ENCODE results near the gene CEND1. TPM values are rescaled to one million over a fixed set of nuclear protein-coding genes. Genes with fewer than 3 reads are reported as not detected.

Gene CEND1
- total and polyA plus RNA-seq, 2 of the 13 experiments (the other 11 are each of a cell fraction or from before 2014, with no cell fraction given), result not detected

DNA sequence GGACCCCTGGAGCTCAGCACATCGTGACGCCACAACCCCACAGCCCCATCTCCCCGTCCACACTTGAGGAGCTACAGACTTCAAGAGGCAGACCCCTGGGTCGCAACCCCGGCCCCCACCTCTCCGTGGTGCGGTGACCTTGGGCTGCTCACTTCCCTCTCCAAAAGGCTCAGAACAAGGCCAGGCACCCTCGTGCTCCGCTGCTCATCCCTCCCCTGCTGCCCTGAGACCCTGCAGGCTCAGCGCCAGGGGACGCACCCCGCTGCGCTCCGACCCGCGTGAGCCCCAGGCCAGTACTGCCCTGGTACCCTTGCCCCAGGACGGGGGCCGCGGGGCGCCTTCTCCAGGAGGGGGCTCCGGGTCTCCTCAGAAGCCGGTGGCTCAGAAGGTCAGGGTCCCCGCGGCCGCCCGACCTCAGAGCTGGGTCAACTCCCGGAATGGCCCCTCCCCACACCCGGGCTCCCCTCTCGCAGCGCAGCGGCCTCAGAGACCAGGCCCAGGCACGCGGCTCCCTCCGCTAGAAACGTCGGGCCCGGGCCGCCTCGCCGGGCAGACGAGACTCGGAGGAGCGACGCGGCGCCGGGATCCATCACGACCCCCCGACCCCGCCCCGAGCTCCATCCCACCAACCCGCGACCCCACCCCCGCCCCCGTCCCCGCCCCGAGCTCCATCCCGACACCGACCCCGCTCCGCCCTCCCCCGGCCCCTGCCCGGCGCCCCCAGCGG lies 13.2 kb downstream of the CEND1 start:
- Histone ChIP-seq H3K27me3 (ENCODE audit: control insufficient read depth in 1 of 2, insufficient read depth in 2 of 2, low read length in 2 of 2) (no peaks in the 10 kb centered on the region), H3K4me2 (ENCODE audit: low read depth, low read length) (peak overlapping the region; percentile 98), H3K9me3 (ENCODE audit: low read length) (no peaks in the 10 kb centered on the region), H3K79me2 (ENCODE audit: insufficient read depth, low read length) (peaks cover 32% of the 10 kb centered on the region), H4K20me1 (ENCODE audit: insufficient read depth, low read length) (peaks cover 6% of the 10 kb centered on the region), H3K36me3 (replicated peaks in 1 of 2; ENCODE audit: control insufficient read depth in 1 of 2, insufficient read depth in 2 of 2, low read length in 2 of 2) (peaks cover 11 to 28% of the 10 kb centered on the region in 2 experiments; a peak in 4 of 5 replicates), H3K27ac (ENCODE audit: extremely low read length, insufficient read depth, low read length) (peak overlapping the region; percentile 75), H3K4me3 (replicated peaks in 1 of 3; ENCODE audit: insufficient read depth in 1 of 3, low read depth in 2 of 3, low read length in 3 of 3) (peak overlapping the region; percentile 87 to 92 (median 90)), H2AFZ (ENCODE audit: low read length) (no peak overlapping the region), H3K4me1 (ENCODE audit: insufficient read depth, low read length) (peaks cover 41% of the 10 kb centered on the region), H3K9ac (ENCODE audit: insufficient read depth, low read depth, low read length) (peak overlapping the region; percentile 78)
- in situ Hi-C loops (cut with HindIII; ENCODE audit: extremely low pct_ligation_motif_present, low pct_unique_long_range_greater_than_20kb) (no loop called here), intact Hi-C loops (cut with micrococcal nuclease; ENCODE audit: unreplicated experiment) (loop anchor here (2.0 kb wide), 1 partner anchor 72 kb away; no protein-coding TSS in a partner anchor)
- FAIRE-seq (no peak), DNase-seq (ENCODE audit: low spot score) (no peak), ATAC-seq (peak; percentile 56)
- CTCF ChIA-PET (ENCODE audit: low intra/inter-chr PET ratio, low total read pairs), result no interaction called here
- TSS peak; percentile 68 for BruUV-seq (replicated peaks)
- WGBS (ENCODE audit: low lambda C conversion rate), result 0% methylated on average over 3 of the region's 65 CpGs
- POLR2A ChIA-PET, result interaction anchor here (0.6 to 4.9 kb wide), 16 partner anchors 9 to 270 kb away, joined by 3 to 44 read pairs (median 4); partner anchors contain the start of genes PIDD1, PNPLA2 and TALDO1
- peak; percentile 33 for TF ChIP-seq SAP130 (CRISPR knock-in tag; IDR thresholded peaks at IDR 0.05; ENCODE audit: low read depth)
- peak; percentile 12; the same call in 1 of the 2 replicates for TF ChIP-seq TAF1 (CRISPR knock-in tag; IDR thresholded peaks at IDR 0.05)
- TF ChIP-seq ZNF674 (CRISPR knock-in tag; IDR thresholded peaks at IDR 0.05; ENCODE audit: low read depth), result no peak
- TF ChIP-seq, protein P1, sequence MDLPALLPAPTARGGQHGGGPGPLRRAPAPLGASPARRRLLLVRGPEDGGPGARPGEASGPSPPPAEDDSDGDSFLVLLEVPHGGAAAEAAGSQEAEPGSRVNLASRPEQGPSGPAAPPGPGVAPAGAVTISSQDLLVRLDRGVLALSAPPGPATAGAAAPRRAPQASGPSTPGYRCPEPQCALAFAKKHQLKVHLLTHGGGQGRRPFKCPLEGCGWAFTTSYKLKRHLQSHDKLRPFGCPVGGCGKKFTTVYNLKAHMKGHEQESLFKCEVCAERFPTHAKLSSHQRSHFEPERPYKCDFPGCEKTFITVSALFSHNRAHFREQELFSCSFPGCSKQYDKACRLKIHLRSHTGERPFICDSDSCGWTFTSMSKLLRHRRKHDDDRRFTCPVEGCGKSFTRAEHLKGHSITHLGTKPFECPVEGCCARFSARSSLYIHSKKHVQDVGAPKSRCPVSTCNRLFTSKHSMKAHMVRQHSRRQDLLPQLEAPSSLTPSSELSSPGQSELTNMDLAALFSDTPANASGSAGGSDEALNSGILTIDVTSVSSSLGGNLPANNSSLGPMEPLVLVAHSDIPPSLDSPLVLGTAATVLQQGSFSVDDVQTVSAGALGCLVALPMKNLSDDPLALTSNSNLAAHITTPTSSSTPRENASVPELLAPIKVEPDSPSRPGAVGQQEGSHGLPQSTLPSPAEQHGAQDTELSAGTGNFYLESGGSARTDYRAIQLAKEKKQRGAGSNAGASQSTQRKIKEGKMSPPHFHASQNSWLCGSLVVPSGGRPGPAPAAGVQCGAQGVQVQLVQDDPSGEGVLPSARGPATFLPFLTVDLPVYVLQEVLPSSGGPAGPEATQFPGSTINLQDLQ (CRISPR knock-in tag; IDR thresholded peaks at IDR 0.05), result 0 out of 2 replicates have a peak, but pooled peaks have one; percentile 23
- TF ChIP-seq JUNB (CRISPR knock-in tag; IDR thresholded peaks at IDR 0.05; ENCODE audit: borderline replicate concordance), result no peak
- peak; percentile 27; the same call in 1 of the 2 replicates for TF ChIP-seq ZNF430 (CRISPR knock-in tag; IDR thresholded peaks at IDR 0.05)
- TF ChIP-seq ZNF460 (CRISPR knock-in tag; IDR thresholded peaks at IDR 0.05; ENCODE audit: borderline replicate concordance), result no peak
- no peak for TF ChIP-seq ZNF777 (CRISPR knock-in tag; IDR thresholded peaks at IDR 0.05)
- TF ChIP-seq MAF1 (CRISPR knock-in tag; IDR thresholded peaks at IDR 0.05; ENCODE audit: borderline replicate concordance), result no peak
- no peak for TF ChIP-seq ZNF484 (CRISPR knock-in tag; IDR thresholded peaks at IDR 0.05; ENCODE audit: borderline replicate concordance, low read depth)
- TF ChIP-seq, protein P2, sequence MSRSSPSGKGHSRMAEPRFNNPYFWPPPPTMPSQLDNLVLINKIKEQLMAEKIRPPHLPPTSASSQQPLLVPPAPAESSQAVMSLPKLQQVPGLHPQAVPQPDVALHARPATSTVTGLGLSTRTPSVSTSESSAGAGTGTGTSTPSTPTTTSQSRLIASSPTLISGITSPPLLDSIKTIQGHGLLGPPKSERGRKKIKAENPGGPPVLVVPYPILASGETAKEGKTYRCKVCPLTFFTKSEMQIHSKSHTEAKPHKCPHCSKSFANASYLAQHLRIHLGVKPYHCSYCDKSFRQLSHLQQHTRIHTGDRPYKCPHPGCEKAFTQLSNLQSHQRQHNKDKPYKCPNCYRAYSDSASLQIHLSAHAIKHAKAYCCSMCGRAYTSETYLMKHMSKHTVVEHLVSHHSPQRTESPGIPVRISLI (CRISPR knock-in tag; IDR thresholded peaks at IDR 0.05; ENCODE audit: borderline replicate concordance), result no peak
- TF ChIP-seq FIP1L1 (IDR thresholded peaks at IDR 0.05; ENCODE audit: borderline replicate concordance, insufficient read depth, low read depth, low read length), result no peak
- TF ChIP-seq ZKSCAN1 (IDR thresholded peaks at IDR 0.05; ENCODE audit: low read length), result no peak
- no peak for TF ChIP-seq ZNF773 (CRISPR knock-in tag; IDR thresholded peaks at IDR 0.05; ENCODE audit: borderline replicate concordance)
- no peak for TF ChIP-seq EEA1 (CRISPR knock-in tag; IDR thresholded peaks at IDR 0.05; ENCODE audit: borderline replicate concordance)
- TF ChIP-seq, protein P3, sequence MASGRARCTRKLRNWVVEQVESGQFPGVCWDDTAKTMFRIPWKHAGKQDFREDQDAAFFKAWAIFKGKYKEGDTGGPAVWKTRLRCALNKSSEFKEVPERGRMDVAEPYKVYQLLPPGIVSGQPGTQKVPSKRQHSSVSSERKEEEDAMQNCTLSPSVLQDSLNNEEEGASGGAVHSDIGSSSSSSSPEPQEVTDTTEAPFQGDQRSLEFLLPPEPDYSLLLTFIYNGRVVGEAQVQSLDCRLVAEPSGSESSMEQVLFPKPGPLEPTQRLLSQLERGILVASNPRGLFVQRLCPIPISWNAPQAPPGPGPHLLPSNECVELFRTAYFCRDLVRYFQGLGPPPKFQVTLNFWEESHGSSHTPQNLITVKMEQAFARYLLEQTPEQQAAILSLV (CRISPR knock-in tag; IDR thresholded peaks at IDR 0.05; ENCODE audit: borderline replicate concordance), result no peak; the same call in 1 of the 2 replicates
- TF ChIP-seq, protein P4, sequence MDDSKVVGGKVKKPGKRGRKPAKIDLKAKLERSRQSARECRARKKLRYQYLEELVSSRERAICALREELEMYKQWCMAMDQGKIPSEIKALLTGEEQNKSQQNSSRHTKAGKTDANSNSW (CRISPR knock-in tag; IDR thresholded peaks at IDR 0.05; ENCODE audit: borderline replicate concordance), result 0 out of 2 replicates have a peak, but pooled peaks have one; percentile 61
- TF ChIP-seq ATRX (CRISPR knock-in tag; IDR thresholded peaks at IDR 0.05; ENCODE audit: borderline replicate concordance), result no peak
- no peak for TF ChIP-seq ZFP36 (IDR thresholded peaks at IDR 0.05; ENCODE audit: borderline replicate concordance, low read depth, low read length, partially characterized antibody)

All from HepG2 (cell line).